PC-9 (cell line): Measurements from ENCODE around the gene CFAP61.

Experiments used
- EZH2 ChIP-seq: fragments of 200-600 bp; sonication (generic); IDR thresholded peaks from 2 replicates; pipeline ENCODE4 v1.8.0; 2017; ENCODE audit warnings: antibody characterized with exemption, low read depth
- TF ChIP-seq, protein P1 (sequence below): fragments of 200-600 bp; sonication (generic); conservative IDR thresholded peaks from 2 replicates; pipeline ENCODE4 v1.6.1; 2017; ENCODE audit warnings: mixed run types, antibody characterized with exemption, mild to moderate bottlenecking, moderate library complexity

DNA sequence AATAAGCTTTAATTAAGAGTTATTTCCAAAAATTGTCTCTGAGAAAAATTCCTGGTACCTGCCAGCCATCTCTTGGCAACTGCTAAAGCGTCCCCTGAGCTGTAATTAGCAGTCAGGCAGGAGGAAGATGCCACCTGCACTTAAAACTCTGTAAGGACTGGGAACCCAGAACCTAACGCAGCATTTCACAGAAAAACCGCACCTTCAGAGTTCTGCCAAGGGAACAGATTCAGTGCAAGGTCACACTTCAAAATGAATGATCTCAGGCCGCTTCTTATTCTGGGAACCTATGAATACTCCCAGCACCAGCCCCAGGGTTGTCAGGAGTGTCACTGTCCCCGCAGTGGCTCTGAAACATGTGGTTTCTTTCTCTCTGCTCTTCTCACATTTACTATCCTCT lies 352.3 kb downstream of the CFAP61 start:
- TF ChIP-seq, protein P1, sequence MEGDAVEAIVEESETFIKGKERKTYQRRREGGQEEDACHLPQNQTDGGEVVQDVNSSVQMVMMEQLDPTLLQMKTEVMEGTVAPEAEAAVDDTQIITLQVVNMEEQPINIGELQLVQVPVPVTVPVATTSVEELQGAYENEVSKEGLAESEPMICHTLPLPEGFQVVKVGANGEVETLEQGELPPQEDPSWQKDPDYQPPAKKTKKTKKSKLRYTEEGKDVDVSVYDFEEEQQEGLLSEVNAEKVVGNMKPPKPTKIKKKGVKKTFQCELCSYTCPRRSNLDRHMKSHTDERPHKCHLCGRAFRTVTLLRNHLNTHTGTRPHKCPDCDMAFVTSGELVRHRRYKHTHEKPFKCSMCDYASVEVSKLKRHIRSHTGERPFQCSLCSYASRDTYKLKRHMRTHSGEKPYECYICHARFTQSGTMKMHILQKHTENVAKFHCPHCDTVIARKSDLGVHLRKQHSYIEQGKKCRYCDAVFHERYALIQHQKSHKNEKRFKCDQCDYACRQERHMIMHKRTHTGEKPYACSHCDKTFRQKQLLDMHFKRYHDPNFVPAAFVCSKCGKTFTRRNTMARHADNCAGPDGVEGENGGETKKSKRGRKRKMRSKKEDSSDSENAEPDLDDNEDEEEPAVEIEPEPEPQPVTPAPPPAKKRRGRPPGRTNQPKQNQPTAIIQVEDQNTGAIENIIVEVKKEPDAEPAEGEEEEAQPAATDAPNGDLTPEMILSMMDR, result no peak
- no peak for TF ChIP-seq EZH2
